Heart left ventricle (tissue), 16 donors: Measurements from ENCODE around the gene MTF1. TPM values are rescaled to one million over a fixed set of nuclear protein-coding genes. Genes with fewer than 3 reads are reported as not detected.

ENCODE experiments used
- ATAC-seq, 4 donors: fragments of 200-7000 bp; cut with Tn5 transposase; one replicate each; pipeline ENCODE4 v1.9.1; 2020 to 2022; ENCODE audit warnings: moderate library complexity in 4 of 4, mild to moderate bottlenecking in 3 of 4, moderate number of reproducible peaks in 1 of 4
- DNase-seq, 5 donors: peaks; one replicate each; pipeline ENCODE4 v3.0.0-alpha.2; 2020
- H3K27ac ChIP-seq, 12 donors: fragments of 200-600 bp; sonication (generic) in 4 of 12; one replicate each; pipeline versions ENCODE4 v1.5.0 to v1.8.0; 2016 to 2022; ENCODE audit warnings: mild to moderate bottlenecking in 2 of 12
- H3K27me3 ChIP-seq, 9 donors: fragments of 200-600 bp; sonication (generic) in 2 of 9; one replicate each; pipeline versions ENCODE4 v1.5.1 to v1.8.0; 2016 to 2022; ENCODE audit warnings: mild to moderate bottlenecking in 3 of 9
- H3K36me3 ChIP-seq, 9 donors: fragments of 200-600 bp; sonication (generic) in 2 of 9; one replicate each; pipeline versions ENCODE4 v1.5.0 to v1.8.0; 2018 to 2022; ENCODE audit warnings: mild to moderate bottlenecking in 2 of 9
- H3K4me1 ChIP-seq, 12 donors: fragments of 200-600 bp; sonication (generic) in 4 of 12; one replicate each; pipeline versions ENCODE4 v1.5.0 to v1.8.0; 2016 to 2022; ENCODE audit warnings: mild to moderate bottlenecking in 3 of 12
- H3K4me3 ChIP-seq, 12 donors: fragments of 200-600 bp; sonication (generic) in 4 of 12; one replicate each; pipeline versions ENCODE4 v1.5.0 to v1.8.0; 2017 to 2022; ENCODE audit warnings: mild to moderate bottlenecking in 9 of 12, moderate library complexity in 4 of 12
- H3K9me3 ChIP-seq, 12 donors: fragments of 200-600 bp; sonication (generic) in 4 of 12; one replicate each; pipeline versions ENCODE4 v1.5.0 to v1.8.0; 2016 to 2022; ENCODE audit warnings: mild to moderate bottlenecking in 1 of 12
- CTCF ChIP-seq, 12 donors: fragments of 200-600 bp; sonication (generic) in 4 of 12; IDR thresholded peaks; one replicate each; pipeline versions ENCODE4 v1.5.0 to v1.8.0; 2018 to 2022; ENCODE audit warnings: antibody characterized with exemption in 12 of 12, mild to moderate bottlenecking in 5 of 12
- POLR2A ChIP-seq, 2 donors: fragments of 450-650 bp; IDR thresholded peaks; one replicate each; pipeline ENCODE4 v1.6.1; 2017; ENCODE audit warnings: antibody characterized with exemption in 2 of 2, mild to moderate bottlenecking in 2 of 2, moderate library complexity in 2 of 2
- WGBS, 4 donors: extraction: QIAGEN DNeasy Blood & Tissue Kit in 2 of 4; methylation state at CpG; one replicate each; pipeline versions ENCODE4 v1.1.5 to v1.1.7; 2013 to 2018; 5-methylcytosine and 5-hydroxymethylcytosine counted together
- intact Hi-C, 10 donors: fragments of 100-400 bp; cut with DNase I; formaldehyde crosslinking; loops; one replicate each; pipeline versions ENCODE4 v1.11.1 to v1.14.2; 2022
- polyA plus RNA-seq, 2 donors: library from polyadenylated mRNA; stranded (reverse); fragments of 200-250 nt; gene quantifications; one replicate each; pipeline ENCODE4 v1.2.3, GENCODE V29; 2013
- total RNA-seq, 9 donors: library from RNA; depleted of rRNA in 2 of 9; stranded (reverse); fragments of >200 nt in 2 of 9; fragmentation: NEBNext Ultra II Directional in 3 of 9; extraction: Animal tissue kit (Norgen Biotek cat#: 25700) in 3 of 9; gene quantifications; one replicate each; pipeline versions ENCODE4 v1.1.0 to v1.2.4, GENCODE V29; 2016 to 2023
- donor health status: ischemic (EF 13 %, LVEDD 7.1; RV severe dilation, severe dysfunction).
- donor health status: healthy with polysubstance abuse.
- donor health status: DM: no; HTN: yes; CAD: no.
- donor health status: DM: no; HTN: no; CAD: no.
- donor health status: ischemic (EF 25% LVEDD 6.9; RV normal size, moderate dysfunction).
- donor health status: ischemic (EF 25% LVEDD 5.7; RV mildly dilated, moderate dysfunction).
- donor health status: healthy.
- donor health status: DM: yes; HTN: yes; CAD: no.
- donor health status: ischemic (EF 35%, LVEDD 5.7; RV mildly dilated, moderate dysfunction).
- donor health status: nonischemic (EF 11% LVEDD 7.7; RV severe dilation, severe dysfunction).
- donor health status: DM: yes; HTN: yes; CAD: no.
- donor health status: PGD.
- donor health status: ischemic (EF 29% LVEDD 5.4; RV normal size, mild dysfunction).
- donor health status: nonischemic (EF 23%, LVEDD 6.1; RV moderate dilation, normal function).

MTF1 gene
- total and polyA plus RNA-seq, 11 donors: 1.7 to 19.5 (median 12.0) TPM

- H3K9me3 ChIP-seq: no peaks in the 10 kb centered on the region
- no peak overlapping the region for H3K4me3 ChIP-seq
- peaks cover 0 to 65% (median 33%) of the 10 kb centered on the region in 9 donors for H3K36me3 ChIP-seq
- TF ChIP-seq CTCF (IDR thresholded peaks at IDR 0.05) (no peak), POLR2A (IDR thresholded peaks at IDR 0.05) (no peak)
- intact Hi-C loops: loop anchor here in 2 of 10 donors (10.0 kb wide), 2 partner anchors 48 to 158 kb away; partner anchors contain the start of genes C1orf122 (in 1 of the 2), CDCA8 (in 1 of the 2) and YRDC (in 1 of the 2)
- no peaks in the 10 kb centered on the region for H3K27me3 ChIP-seq
- no peak for ATAC-seq
- DNase-seq: no peak
- H3K27ac ChIP-seq: peak overlapping the region in 1 of 12 donors; percentile 77
- peaks cover 0 to 96% (median 32%) of the 10 kb centered on the region in 12 donors for H3K4me1 ChIP-seq
Measured at GRCh38 chr1:37853157-37853556, 6.2 kb downstream of the MTF1 start.

GRCh38 chr1:37851782-37852210 is 7.6 kb downstream of the MTF1 start:
- TF ChIP-seq CTCF (IDR thresholded peaks at IDR 0.05) (no peak), POLR2A (IDR thresholded peaks at IDR 0.05) (no peak)
- Histone ChIP-seq H3K4me1 (peaks cover 0 to 91% (median 26%) of the 10 kb centered on the region in 12 donors), H3K27me3 (no peaks in the 10 kb centered on the region), H3K9me3 (no peaks in the 10 kb centered on the region), H3K36me3 (peaks cover 0 to 65% (median 25%) of the 10 kb centered on the region in 9 donors), H3K27ac (peak overlapping the region in 1 of 12 donors; percentile 77), H3K4me3 (no peak overlapping the region)
- intact Hi-C loops: loop anchor here in 2 of 10 donors (10.0 kb wide), 2 partner anchors 47 to 157 kb away; partner anchors contain the start of genes C1orf122 (in 1 of the 2), CDCA8 (in 1 of the 2) and YRDC (in 1 of the 2)
- peak in 3 of 4 donors; percentile 16 to 33 (median 28) for ATAC-seq
- 73 to 85% (median 78%) methylated on average over 2 of the region's 2 CpGs for WGBS, 4 donors
- no peak for DNase-seq

- intact Hi-C loops: loop anchor here in 2 of 10 donors (10.0 kb wide), 2 partner anchors 46 to 156 kb away; partner anchors contain the start of genes C1orf122 (in 1 of the 2), CDCA8 (in 1 of the 2) and YRDC (in 1 of the 2)
- DNase-seq (no peak), ATAC-seq (no peak)
- peaks cover 0 to 91% (median 20%) of the 10 kb centered on the region in 12 donors for H3K4me1 ChIP-seq
- peaks cover 0 to 60% (median 20%) of the 10 kb centered on the region in 9 donors for H3K36me3 ChIP-seq
- no peak overlapping the region for H3K4me3 ChIP-seq
- no peaks in the 10 kb centered on the region for H3K27me3 ChIP-seq
- TF ChIP-seq POLR2A (IDR thresholded peaks at IDR 0.05): no peak
- TF ChIP-seq CTCF (IDR thresholded peaks at IDR 0.05): no peak
- H3K9me3 ChIP-seq: no peaks in the 10 kb centered on the region
- H3K27ac ChIP-seq: peak overlapping the region in 1 of 12 donors; percentile 77
Measured at GRCh38 chr1:37851262-37851661, 8.1 kb downstream of the MTF1 start.

- H3K27ac ChIP-seq: peak overlapping the region in 1 of 12 donors; percentile 77
- ATAC-seq: no peak
Measured at GRCh38 chr1:37850352-37850955, 8.9 kb downstream of the MTF1 start.

More at GRCh38 chr1:37850352-37850955, 8.9 kb downstream of the MTF1 start:
- no peak overlapping the region for H3K4me3 ChIP-seq
- no peaks in the 10 kb centered on the region for H3K27me3 ChIP-seq
- WGBS, 4 donors: 89 to 93% (median 90%) methylated on average over 6 of the region's 6 CpGs
- H3K4me1 ChIP-seq: peaks cover 0 to 91% (median 14%) of the 10 kb centered on the region in 12 donors
- H3K36me3 ChIP-seq: peaks cover 0 to 52% (median 19%) of the 10 kb centered on the region in 9 donors
- no peak for DNase-seq
- TF ChIP-seq CTCF (IDR thresholded peaks at IDR 0.05) (no peak), POLR2A (IDR thresholded peaks at IDR 0.05) (no peak)
- H3K9me3 ChIP-seq: no peaks in the 10 kb centered on the region
- intact Hi-C loops: loop anchor here in 2 of 10 donors (10.0 kb wide), 2 partner anchors 46 to 156 kb away; partner anchors contain the start of genes C1orf122 (in 1 of the 2), CDCA8 (in 1 of the 2) and YRDC (in 1 of the 2)
